ENCODE data around the gene CSMD2. TPM values are rescaled to one million over a fixed set of nuclear protein-coding genes. Genes with fewer than 3 reads are reported as not detected.
A peak's percentile ranks its signal among the peaks of the same experiment; 100 is the strongest.

CSMD2 gene
- total and polyA plus RNA-seq, 4 experiments from 2014 or later, result not detected

- Histone ChIP-seq H3K4me3 (ENCODE audit: low read length in 2 of 2) (no peak overlapping the region), H3K27ac (ENCODE audit: low read depth, low read length) (no peak overlapping the region), H3K27me3 (ENCODE audit: insufficient read depth, low read length) (no peaks in the 10 kb centered on the region), H3K4me1 (ENCODE audit: insufficient read depth, low read length) (no peaks in the 10 kb centered on the region), H3K36me3 (ENCODE audit: insufficient read depth, low read length) (no peaks in the 10 kb centered on the region), H3K9me3 (ENCODE audit: control insufficient read depth in 1 of 2, low read length in 2 of 2) (no peaks in the 10 kb centered on the region)
- Mint-ChIP-seq H3K36me3 (no peaks in the 10 kb centered on the region), H3K4me3 (peak overlapping the region in 1 of 8 donors; percentile 9), H3K27ac (no peak overlapping the region), H3K9me3 (peaks cover 0 to 2% (median 0%) of the 10 kb centered on the region in 8 donors), H3K27me3 (peaks cover 13 to 14% of the 10 kb centered on the region in 2 donors), H3K4me1 (no peaks in the 10 kb centered on the region)
- ChIA-PET CTCF (ENCODE audit: partially characterized antibody) (no interaction called here), POLR2A (ENCODE audit: partially characterized antibody) (no interaction called here)
- intact Hi-C loops (cut with micrococcal nuclease), result no loop called here
- no peak for DNase-seq
These were observed 150.9 kb downstream of the CSMD2 start for GRCh38 chr1:34013958-34014737.

GRCh38 chr1:34013136-34013535 is 151.9 kb downstream of the CSMD2 start:
- ChIA-PET POLR2A (ENCODE audit: partially characterized antibody) (no interaction called here), CTCF (ENCODE audit: partially characterized antibody) (interaction anchor here (1.4 kb wide), 1 partner anchor 11 kb away, joined by 4 read pairs; no protein-coding TSS in a partner anchor)
- Mint-ChIP-seq H3K27me3 (peaks cover 12 to 14% of the 10 kb centered on the region in 2 donors), H3K9me3 (peaks cover 0 to 2% (median 0%) of the 10 kb centered on the region in 8 donors), H3K27ac (peak overlapping the region in 1 of 7 donors; percentile 55), H3K4me3 (no peak overlapping the region), H3K4me1 (no peaks in the 10 kb centered on the region), H3K36me3 (no peaks in the 10 kb centered on the region)
- Histone ChIP-seq H3K27ac (ENCODE audit: low read depth, low read length) (no peak overlapping the region), H3K36me3 (ENCODE audit: insufficient read depth, low read length) (no peaks in the 10 kb centered on the region), H3K9me3 (ENCODE audit: control insufficient read depth in 1 of 2, low read length in 2 of 2) (no peaks in the 10 kb centered on the region), H3K4me1 (ENCODE audit: insufficient read depth, low read length) (no peaks in the 10 kb centered on the region), H3K4me3 (ENCODE audit: low read length in 2 of 2) (no peak overlapping the region), H3K27me3 (ENCODE audit: insufficient read depth, low read length) (no peaks in the 10 kb centered on the region)
- no peak for DNase-seq
- intact Hi-C loops (cut with micrococcal nuclease), result no loop called here

GRCh38 chr1:34009340-34009985 is 155.6 kb downstream of the CSMD2 start:
- no peaks in the 10 kb centered on the region for H3K36me3 ChIP-seq (ENCODE audit: insufficient read depth, low read length)
- Mint-ChIP-seq H3K36me3 (no peaks in the 10 kb centered on the region), H3K4me3 (no peak overlapping the region), H3K27me3 (peaks cover 11 to 13% of the 10 kb centered on the region in 2 donors), H3K9me3 (no peaks in the 10 kb centered on the region), H3K4me1 (no peaks in the 10 kb centered on the region), H3K27ac (no peak overlapping the region)
- H3K27ac ChIP-seq (ENCODE audit: low read depth, low read length), result no peak overlapping the region
- H3K4me3 ChIP-seq (ENCODE audit: low read length in 2 of 2), result no peak overlapping the region
- POLR2A ChIA-PET (ENCODE audit: partially characterized antibody), result no interaction called here
- DNase-seq, result no peak
- CTCF ChIA-PET (ENCODE audit: partially characterized antibody), result no interaction called here
- no peaks in the 10 kb centered on the region for H3K4me1 ChIP-seq (ENCODE audit: insufficient read depth, low read length)
- H3K9me3 ChIP-seq (ENCODE audit: control insufficient read depth in 1 of 2, low read length in 2 of 2), result no peaks in the 10 kb centered on the region
- H3K27me3 ChIP-seq (ENCODE audit: insufficient read depth, low read length), result no peaks in the 10 kb centered on the region
- intact Hi-C loops (cut with micrococcal nuclease), result no loop called here

- Mint-ChIP-seq H3K27me3 (peaks cover 6 to 11% of the 10 kb centered on the region in 2 donors), H3K4me1 (no peaks in the 10 kb centered on the region), H3K36me3 (no peaks in the 10 kb centered on the region), H3K4me3 (no peak overlapping the region), H3K9me3 (no peaks in the 10 kb centered on the region), H3K27ac (no peak overlapping the region)
- ChIA-PET POLR2A (ENCODE audit: partially characterized antibody) (no interaction called here), CTCF (ENCODE audit: partially characterized antibody) (no interaction called here)
- Histone ChIP-seq H3K9me3 (ENCODE audit: control insufficient read depth in 1 of 2, low read length in 2 of 2) (no peaks in the 10 kb centered on the region), H3K27ac (ENCODE audit: low read depth, low read length) (no peak overlapping the region), H3K27me3 (ENCODE audit: insufficient read depth, low read length) (no peaks in the 10 kb centered on the region), H3K4me1 (ENCODE audit: insufficient read depth, low read length) (no peaks in the 10 kb centered on the region), H3K4me3 (ENCODE audit: low read length in 2 of 2) (no peak overlapping the region), H3K36me3 (ENCODE audit: insufficient read depth, low read length) (no peaks in the 10 kb centered on the region)
- intact Hi-C loops (cut with micrococcal nuclease), result no loop called here
- DNase-seq, result no peak
These were observed 157.3 kb downstream of the CSMD2 start for GRCh38 chr1:34007760-34008159.

- Histone ChIP-seq H3K4me1 (ENCODE audit: insufficient read depth, low read length) (no peaks in the 10 kb centered on the region), H3K36me3 (ENCODE audit: insufficient read depth, low read length) (no peaks in the 10 kb centered on the region), H3K27ac (ENCODE audit: low read depth, low read length) (no peak overlapping the region), H3K4me3 (ENCODE audit: low read length in 2 of 2) (no peak overlapping the region), H3K9me3 (ENCODE audit: control insufficient read depth in 1 of 2, low read length in 2 of 2) (no peaks in the 10 kb centered on the region), H3K27me3 (ENCODE audit: insufficient read depth, low read length) (no peaks in the 10 kb centered on the region)
- Mint-ChIP-seq H3K9me3 (no peaks in the 10 kb centered on the region), H3K27me3 (peaks cover 5 to 6% of the 10 kb centered on the region in 2 donors), H3K36me3 (no peaks in the 10 kb centered on the region), H3K4me3 (no peak overlapping the region), H3K27ac (no peak overlapping the region), H3K4me1 (no peaks in the 10 kb centered on the region)
- intact Hi-C loops (cut with micrococcal nuclease), result no loop called here
- DNase-seq, result no peak
- ChIA-PET CTCF (ENCODE audit: partially characterized antibody) (no interaction called here), POLR2A (ENCODE audit: partially characterized antibody) (no interaction called here)
These were observed 159.7 kb downstream of the CSMD2 start for GRCh38 chr1:34005309-34005708.

- Histone ChIP-seq H3K27me3 (ENCODE audit: insufficient read depth, low read length) (no peaks in the 10 kb centered on the region), H3K4me1 (ENCODE audit: insufficient read depth, low read length) (no peaks in the 10 kb centered on the region), H3K9me3 (ENCODE audit: control insufficient read depth in 1 of 2, low read length in 2 of 2) (no peaks in the 10 kb centered on the region), H3K4me3 (ENCODE audit: low read length in 2 of 2) (no peak overlapping the region), H3K36me3 (ENCODE audit: insufficient read depth, low read length) (no peaks in the 10 kb centered on the region), H3K27ac (ENCODE audit: low read depth, low read length) (no peak overlapping the region)
- Mint-ChIP-seq H3K36me3 (no peaks in the 10 kb centered on the region), H3K9me3 (no peaks in the 10 kb centered on the region), H3K4me1 (no peaks in the 10 kb centered on the region), H3K27me3 (peaks cover 0 to 4% of the 10 kb centered on the region in 2 donors), H3K4me3 (no peak overlapping the region), H3K27ac (no peak overlapping the region)
- intact Hi-C loops (cut with micrococcal nuclease), result no loop called here
- POLR2A ChIA-PET (ENCODE audit: partially characterized antibody), result no interaction called here
- CTCF ChIA-PET (ENCODE audit: partially characterized antibody), result interaction anchor here (1.2 kb wide), 1 partner anchor 10 kb away, joined by 4 read pairs; no protein-coding TSS in a partner anchor
- DNase-seq, result no peak
These were observed 162.2 kb downstream of the CSMD2 start for GRCh38 chr1:34002810-34003209.

GRCh38 chr1:33997127-33998036 is 167.6 kb downstream of the CSMD2 start:
- no peaks in the 10 kb centered on the region for H3K4me1 ChIP-seq (ENCODE audit: insufficient read depth, low read length)
- no peaks in the 10 kb centered on the region for H3K9me3 Mint-ChIP-seq
- H3K9me3 ChIP-seq (ENCODE audit: control insufficient read depth in 1 of 2, low read length in 2 of 2), result no peaks in the 10 kb centered on the region
- H3K4me3 ChIP-seq (ENCODE audit: low read length in 2 of 2), result no peak overlapping the region
- peaks cover 4 to 13% of the 10 kb centered on the region in 2 donors for H3K27me3 Mint-ChIP-seq
- no peaks in the 10 kb centered on the region for H3K4me1 Mint-ChIP-seq
- H3K36me3 ChIP-seq (ENCODE audit: insufficient read depth, low read length), result no peaks in the 10 kb centered on the region
- no peak overlapping the region for H3K27ac Mint-ChIP-seq
- CTCF ChIA-PET (ENCODE audit: partially characterized antibody), result no interaction called here
- intact Hi-C loops (cut with micrococcal nuclease), result no loop called here
- no peak for DNase-seq
- no peaks in the 10 kb centered on the region for H3K36me3 Mint-ChIP-seq
- no peaks in the 10 kb centered on the region for H3K27me3 ChIP-seq (ENCODE audit: insufficient read depth, low read length)
- no peak overlapping the region for H3K4me3 Mint-ChIP-seq
- H3K27ac ChIP-seq (ENCODE audit: low read depth, low read length), result no peak overlapping the region
- POLR2A ChIA-PET (ENCODE audit: partially characterized antibody), result no interaction called here
